Tibial artery (tissue), 4 donors: ENCODE measurements around the gene TRPM4.

Experiments
- DNase-seq, 2 donors: peaks; one replicate each; pipeline ENCODE4 v3.0.0-alpha.2; 2019
- H3K27ac ChIP-seq, 2 donors: fragments of 200-600 bp; sonication (generic) in 1 of 2; 1 replicate in 1 of 2; 2 replicates in 1 of 2; pipeline ENCODE4 v1.5.1; 2018 to 2019; ENCODE audit warnings: mild to moderate bottlenecking in 1 of 2
- H3K27me3 ChIP-seq, 2 donors: fragments of 200-600 bp; sonication (generic) in 1 of 2; one replicate each; pipeline versions ENCODE4 v1.5.1 to v1.6.0; 2016 to 2019
- H3K36me3 ChIP-seq, 3 donors: fragments of 200-600 bp; sonication (generic) in 2 of 3; one replicate each; pipeline ENCODE4 v1.5.1; 2016 to 2019; ENCODE audit warnings: mild to moderate bottlenecking in 2 of 3
- H3K4me1 ChIP-seq, 4 donors: fragments of 200-600 bp; sonication (generic) in 2 of 4; 1 replicate in 3 of 4; 2 replicates in 1 of 4; pipeline ENCODE4 v1.5.1; 2016 to 2019
- H3K4me3 ChIP-seq, 2 donors: fragments of 200-600 bp; sonication (generic) in 1 of 2; 1 replicate in 1 of 2; 2 replicates in 1 of 2; pipeline ENCODE4 v1.5.1; 2018 to 2019; ENCODE audit warnings: mild to moderate bottlenecking in 2 of 2
- H3K9me3 ChIP-seq, 3 donors: fragments of 200-600 bp; sonication (generic) in 1 of 3; one replicate each; pipeline ENCODE4 v1.5.1; 2016 to 2019
- intact Hi-C: fragments of 100-400 bp; cut with DNase I; formaldehyde crosslinking; loops from one replicate; pipeline ENCODE4 v1.15.0; 2023; ENCODE audit warnings: low total_unique reads
- TF ChIP-seq, protein P1 (sequence below), 2 experiments: fragments of 200-600 bp in 1 of 2; fragments of 450-650 bp in 1 of 2; IDR thresholded peaks; one replicate each; pipeline ENCODE4 v1.5.1; 2017 to 2019; ENCODE audit warnings: antibody characterized with exemption in 2 of 2, mild to moderate bottlenecking in 1 of 2, moderate library complexity in 1 of 2

Gene TRPM4

GRCh38 chr19:49186108-49186507, 28.5 kb downstream of the TRPM4 start:
- H3K4me3 ChIP-seq = no peak overlapping the region
- TF ChIP-seq, protein P1, sequence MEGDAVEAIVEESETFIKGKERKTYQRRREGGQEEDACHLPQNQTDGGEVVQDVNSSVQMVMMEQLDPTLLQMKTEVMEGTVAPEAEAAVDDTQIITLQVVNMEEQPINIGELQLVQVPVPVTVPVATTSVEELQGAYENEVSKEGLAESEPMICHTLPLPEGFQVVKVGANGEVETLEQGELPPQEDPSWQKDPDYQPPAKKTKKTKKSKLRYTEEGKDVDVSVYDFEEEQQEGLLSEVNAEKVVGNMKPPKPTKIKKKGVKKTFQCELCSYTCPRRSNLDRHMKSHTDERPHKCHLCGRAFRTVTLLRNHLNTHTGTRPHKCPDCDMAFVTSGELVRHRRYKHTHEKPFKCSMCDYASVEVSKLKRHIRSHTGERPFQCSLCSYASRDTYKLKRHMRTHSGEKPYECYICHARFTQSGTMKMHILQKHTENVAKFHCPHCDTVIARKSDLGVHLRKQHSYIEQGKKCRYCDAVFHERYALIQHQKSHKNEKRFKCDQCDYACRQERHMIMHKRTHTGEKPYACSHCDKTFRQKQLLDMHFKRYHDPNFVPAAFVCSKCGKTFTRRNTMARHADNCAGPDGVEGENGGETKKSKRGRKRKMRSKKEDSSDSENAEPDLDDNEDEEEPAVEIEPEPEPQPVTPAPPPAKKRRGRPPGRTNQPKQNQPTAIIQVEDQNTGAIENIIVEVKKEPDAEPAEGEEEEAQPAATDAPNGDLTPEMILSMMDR (IDR thresholded peaks at IDR 0.05) = no peak
- H3K9me3 ChIP-seq = no peaks in the 10 kb centered on the region
- H3K4me1 ChIP-seq = no peaks in the 10 kb centered on the region
- no peaks in the 10 kb centered on the region for H3K27me3 ChIP-seq
- intact Hi-C loops = no loop called here
- peaks cover 58 to 98% (median 80%) of the 10 kb centered on the region in 3 donors for H3K36me3 ChIP-seq
- no peak overlapping the region for H3K27ac ChIP-seq
- no peak for DNase-seq

- TF ChIP-seq, protein P1 (IDR thresholded peaks at IDR 0.05) = no peak
- no peaks in the 10 kb centered on the region for H3K9me3 ChIP-seq
- no peaks in the 10 kb centered on the region for H3K4me1 ChIP-seq
- no peak overlapping the region for H3K4me3 ChIP-seq
- no peak for DNase-seq
- H3K27ac ChIP-seq = no peak overlapping the region
- intact Hi-C loops = no loop called here
- peaks cover 59 to 98% (median 83%) of the 10 kb centered on the region in 3 donors for H3K36me3 ChIP-seq
- no peaks in the 10 kb centered on the region for H3K27me3 ChIP-seq
Measured at GRCh38 chr19:49188626-49189200, 31.1 kb downstream of the TRPM4 start.

DNA sequence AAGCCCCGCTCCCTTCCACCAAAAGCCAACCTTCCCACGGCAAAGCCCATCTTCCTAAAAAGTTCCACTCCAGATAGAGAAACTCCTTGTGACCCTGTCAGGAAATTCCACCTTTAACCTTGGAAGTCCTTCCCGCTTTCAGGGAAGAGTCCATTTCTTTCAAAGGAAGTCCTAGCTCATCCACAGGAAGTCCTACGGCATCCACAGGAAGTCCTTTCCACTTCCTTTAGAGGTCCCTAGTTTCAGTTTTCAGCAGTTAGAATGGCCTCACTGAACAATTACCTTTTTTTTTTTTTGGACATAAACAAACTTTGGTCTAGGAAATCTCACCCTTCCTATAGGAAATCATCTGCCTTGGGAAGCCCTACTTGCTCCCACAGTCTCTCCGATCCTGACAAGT, 31.7 kb downstream of the TRPM4 start:
- Histone ChIP-seq H3K4me3 (no peak overlapping the region), H3K27me3 (no peaks in the 10 kb centered on the region), H3K27ac (no peak overlapping the region), H3K9me3 (no peaks in the 10 kb centered on the region), H3K4me1 (no peaks in the 10 kb centered on the region), H3K36me3 (peaks cover 55 to 98% (median 80%) of the 10 kb centered on the region in 3 donors)
- DNase-seq = no peak
- intact Hi-C loops = no loop called here
- TF ChIP-seq, protein P1 (IDR thresholded peaks at IDR 0.05) = no peak

DNA sequence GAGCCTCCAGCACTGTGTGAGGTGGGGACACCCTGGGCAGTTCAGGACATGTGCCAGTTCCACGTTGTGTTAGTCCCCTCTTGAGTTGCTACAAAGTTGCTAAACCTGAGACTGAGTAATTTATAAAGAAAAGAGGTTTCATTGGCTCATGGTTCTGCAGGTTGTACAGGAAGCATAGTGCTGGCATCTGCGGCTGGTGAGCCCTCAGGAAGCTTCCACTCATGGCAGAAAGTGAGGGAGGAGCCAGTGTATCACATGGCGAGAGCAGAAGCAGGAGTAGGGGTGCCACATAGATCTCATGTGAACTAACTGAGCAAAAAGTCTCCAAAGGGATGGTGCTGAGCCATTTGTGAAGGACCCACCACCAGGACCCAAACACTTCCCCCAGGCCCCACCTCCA, 33.2 kb downstream of the TRPM4 start:
- Histone ChIP-seq H3K27me3 (no peaks in the 10 kb centered on the region), H3K9me3 (no peaks in the 10 kb centered on the region), H3K36me3 (peaks cover 41 to 85% (median 69%) of the 10 kb centered on the region in 3 donors), H3K4me3 (no peak overlapping the region), H3K4me1 (no peaks in the 10 kb centered on the region), H3K27ac (no peak overlapping the region)
- DNase-seq = no peak
- TF ChIP-seq, protein P1 (IDR thresholded peaks at IDR 0.05) = no peak
- intact Hi-C loops = no loop called here

GRCh38 chr19:49193822-49194394, 36.3 kb downstream of the TRPM4 start:
- Histone ChIP-seq H3K36me3 (peaks cover 34 to 65% (median 46%) of the 10 kb centered on the region in 3 donors), H3K4me1 (peaks cover 0 to 11% (median 5%) of the 10 kb centered on the region in 4 donors), H3K4me3 (no peak overlapping the region), H3K27me3 (no peaks in the 10 kb centered on the region), H3K9me3 (no peaks in the 10 kb centered on the region), H3K27ac (no peak overlapping the region)
- no peak for DNase-seq
- intact Hi-C loops = no loop called here
- TF ChIP-seq, protein P1 (IDR thresholded peaks at IDR 0.05) = no peak
